Measurements from ENCODE around the gene ERAL1. TPM values are rescaled to one million over a fixed set of nuclear protein-coding genes. Genes with fewer than 3 reads are reported as not detected.

The ERAL1 gene
- total RNA-seq, 1 experiment from 2014 or later = 70.1 TPM

- ChIA-PET POLR2A (interaction anchor here (0.5 kb wide), 1 partner anchor 282 kb away, joined by 3 read pairs; no protein-coding TSS in a partner anchor), CTCF (no interaction called here)
- Mint-ChIP-seq H3K27ac (no peak overlapping the region), H3K9me3 (no peaks in the 10 kb centered on the region), H3K27me3 (ENCODE audit: low read depth) (no peaks in the 10 kb centered on the region), H3K36me3 (peaks cover 35% of the 10 kb centered on the region), H3K4me1 (peaks cover 15% of the 10 kb centered on the region), H3K4me3 (no peak overlapping the region)
- ATAC-seq (no peak), DNase-seq (ENCODE audit: low spot score) (no peak)
- TF ChIP-seq, protein P1, sequence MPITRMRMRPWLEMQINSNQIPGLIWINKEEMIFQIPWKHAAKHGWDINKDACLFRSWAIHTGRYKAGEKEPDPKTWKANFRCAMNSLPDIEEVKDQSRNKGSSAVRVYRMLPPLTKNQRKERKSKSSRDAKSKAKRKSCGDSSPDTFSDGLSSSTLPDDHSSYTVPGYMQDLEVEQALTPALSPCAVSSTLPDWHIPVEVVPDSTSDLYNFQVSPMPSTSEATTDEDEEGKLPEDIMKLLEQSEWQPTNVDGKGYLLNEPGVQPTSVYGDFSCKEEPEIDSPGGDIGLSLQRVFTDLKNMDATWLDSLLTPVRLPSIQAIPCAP (CRISPR knock-in tag; IDR thresholded peaks at IDR 0.05) = no peak
- TF ChIP-seq ZNF232 (CRISPR knock-in tag; IDR thresholded peaks at IDR 0.05) (no peak), KAT7 (CRISPR knock-in tag; IDR thresholded peaks at IDR 0.05; ENCODE audit: borderline replicate concordance) (no peak), TEAD1 (CRISPR knock-in tag; IDR thresholded peaks at IDR 0.05) (no peak), MXD4 (CRISPR knock-in tag; IDR thresholded peaks at IDR 0.05; ENCODE audit: borderline replicate concordance) (no peak), ZNF416 (CRISPR knock-in tag; IDR thresholded peaks at IDR 0.05) (no peak), ZNF219 (CRISPR knock-in tag; IDR thresholded peaks at IDR 0.05; ENCODE audit: borderline replicate concordance) (no peak)
- TF ChIP-seq, protein P2, sequence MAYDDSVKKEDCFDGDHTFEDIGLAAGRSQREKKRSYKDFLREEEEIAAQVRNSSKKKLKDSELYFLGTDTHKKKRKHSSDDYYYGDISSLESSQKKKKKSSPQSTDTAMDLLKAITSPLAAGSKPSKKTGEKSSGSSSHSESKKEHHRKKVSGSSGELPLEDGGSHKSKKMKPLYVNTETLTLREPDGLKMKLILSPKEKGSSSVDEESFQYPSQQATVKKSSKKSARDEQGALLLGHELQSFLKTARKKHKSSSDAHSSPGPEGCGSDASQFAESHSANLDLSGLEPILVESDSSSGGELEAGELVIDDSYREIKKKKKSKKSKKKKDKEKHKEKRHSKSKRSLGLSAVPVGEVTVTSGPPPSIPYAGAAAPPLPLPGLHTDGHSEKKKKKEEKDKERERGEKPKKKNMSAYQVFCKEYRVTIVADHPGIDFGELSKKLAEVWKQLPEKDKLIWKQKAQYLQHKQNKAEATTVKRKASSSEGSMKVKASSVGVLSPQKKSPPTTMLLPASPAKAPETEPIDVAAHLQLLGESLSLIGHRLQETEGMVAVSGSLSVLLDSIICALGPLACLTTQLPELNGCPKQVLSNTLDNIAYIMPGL (CRISPR knock-in tag; IDR thresholded peaks at IDR 0.05) = no peak
Observed at GRCh38 chr17:28858801-28859355, 4.1 kb downstream of the ERAL1 start.

GRCh38 chr17:28860363-28860808, 5.6 kb downstream of the ERAL1 start:
- no peaks in the 10 kb centered on the region for H3K27me3 Mint-ChIP-seq (ENCODE audit: low read depth)
- no peak overlapping the region for H3K4me3 Mint-ChIP-seq
- ATAC-seq (no peak), DNase-seq (ENCODE audit: low spot score) (no peak)
- peaks cover 32% of the 10 kb centered on the region for H3K36me3 Mint-ChIP-seq
- ChIA-PET CTCF (interaction anchor here (1.8 to 7.0 kb wide), 4 partner anchors 12 to 133 kb away, joined by 8 to 41 read pairs (median 14); no protein-coding TSS in a partner anchor), POLR2A (interaction anchor here (2.2 kb wide), 1 partner anchor 134 kb away, joined by 12 read pairs; the partner anchor contains the start of gene TLCD1)
- H3K27ac Mint-ChIP-seq = no peak overlapping the region
- peaks cover 11% of the 10 kb centered on the region for H3K4me1 Mint-ChIP-seq
- no peaks in the 10 kb centered on the region for H3K9me3 Mint-ChIP-seq
- TF ChIP-seq SMAD4 (CRISPR knock-in tag; IDR thresholded peaks at IDR 0.05) (no peak), MAX (CRISPR knock-in tag; IDR thresholded peaks at IDR 0.05) (no peak), MYBL2 (CRISPR knock-in tag; IDR thresholded peaks at IDR 0.05) (no peak), KAT7 (CRISPR knock-in tag; IDR thresholded peaks at IDR 0.05; ENCODE audit: borderline replicate concordance) (no peak), ZNF138 (CRISPR knock-in tag; conservative IDR thresholded peaks at IDR 0.05) (no peak), CREM (CRISPR knock-in tag; IDR thresholded peaks at IDR 0.05) (no peak), NFE2L1 (CRISPR knock-in tag; IDR thresholded peaks at IDR 0.05) (no peak), ATF6 (CRISPR knock-in tag; IDR thresholded peaks at IDR 0.05) (no peak)
- TF ChIP-seq, protein P3, sequence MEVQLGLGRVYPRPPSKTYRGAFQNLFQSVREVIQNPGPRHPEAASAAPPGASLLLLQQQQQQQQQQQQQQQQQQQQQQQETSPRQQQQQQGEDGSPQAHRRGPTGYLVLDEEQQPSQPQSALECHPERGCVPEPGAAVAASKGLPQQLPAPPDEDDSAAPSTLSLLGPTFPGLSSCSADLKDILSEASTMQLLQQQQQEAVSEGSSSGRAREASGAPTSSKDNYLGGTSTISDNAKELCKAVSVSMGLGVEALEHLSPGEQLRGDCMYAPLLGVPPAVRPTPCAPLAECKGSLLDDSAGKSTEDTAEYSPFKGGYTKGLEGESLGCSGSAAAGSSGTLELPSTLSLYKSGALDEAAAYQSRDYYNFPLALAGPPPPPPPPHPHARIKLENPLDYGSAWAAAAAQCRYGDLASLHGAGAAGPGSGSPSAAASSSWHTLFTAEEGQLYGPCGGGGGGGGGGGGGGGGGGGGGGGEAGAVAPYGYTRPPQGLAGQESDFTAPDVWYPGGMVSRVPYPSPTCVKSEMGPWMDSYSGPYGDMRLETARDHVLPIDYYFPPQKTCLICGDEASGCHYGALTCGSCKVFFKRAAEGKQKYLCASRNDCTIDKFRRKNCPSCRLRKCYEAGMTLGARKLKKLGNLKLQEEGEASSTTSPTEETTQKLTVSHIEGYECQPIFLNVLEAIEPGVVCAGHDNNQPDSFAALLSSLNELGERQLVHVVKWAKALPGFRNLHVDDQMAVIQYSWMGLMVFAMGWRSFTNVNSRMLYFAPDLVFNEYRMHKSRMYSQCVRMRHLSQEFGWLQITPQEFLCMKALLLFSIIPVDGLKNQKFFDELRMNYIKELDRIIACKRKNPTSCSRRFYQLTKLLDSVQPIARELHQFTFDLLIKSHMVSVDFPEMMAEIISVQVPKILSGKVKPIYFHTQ (CRISPR knock-in tag; IDR thresholded peaks at IDR 0.05) = no peak
- TF ChIP-seq, protein P4, sequence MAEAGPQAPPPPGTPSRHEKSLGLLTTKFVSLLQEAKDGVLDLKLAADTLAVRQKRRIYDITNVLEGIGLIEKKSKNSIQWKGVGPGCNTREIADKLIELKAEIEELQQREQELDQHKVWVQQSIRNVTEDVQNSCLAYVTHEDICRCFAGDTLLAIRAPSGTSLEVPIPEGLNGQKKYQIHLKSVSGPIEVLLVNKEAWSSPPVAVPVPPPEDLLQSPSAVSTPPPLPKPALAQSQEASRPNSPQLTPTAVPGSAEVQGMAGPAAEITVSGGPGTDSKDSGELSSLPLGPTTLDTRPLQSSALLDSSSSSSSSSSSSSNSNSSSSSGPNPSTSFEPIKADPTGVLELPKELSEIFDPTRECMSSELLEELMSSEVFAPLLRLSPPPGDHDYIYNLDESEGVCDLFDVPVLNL (CRISPR knock-in tag; IDR thresholded peaks at IDR 0.05; ENCODE audit: borderline replicate concordance, low read depth) = no peak
- TF ChIP-seq, protein P5, sequence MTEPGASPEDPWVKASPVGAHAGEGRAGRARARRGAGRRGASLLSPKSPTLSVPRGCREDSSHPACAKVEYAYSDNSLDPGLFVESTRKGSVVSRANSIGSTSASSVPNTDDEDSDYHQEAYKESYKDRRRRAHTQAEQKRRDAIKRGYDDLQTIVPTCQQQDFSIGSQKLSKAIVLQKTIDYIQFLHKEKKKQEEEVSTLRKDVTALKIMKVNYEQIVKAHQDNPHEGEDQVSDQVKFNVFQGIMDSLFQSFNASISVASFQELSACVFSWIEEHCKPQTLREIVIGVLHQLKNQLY (CRISPR knock-in tag; IDR thresholded peaks at IDR 0.05) = no peak
- TF ChIP-seq, protein P6, sequence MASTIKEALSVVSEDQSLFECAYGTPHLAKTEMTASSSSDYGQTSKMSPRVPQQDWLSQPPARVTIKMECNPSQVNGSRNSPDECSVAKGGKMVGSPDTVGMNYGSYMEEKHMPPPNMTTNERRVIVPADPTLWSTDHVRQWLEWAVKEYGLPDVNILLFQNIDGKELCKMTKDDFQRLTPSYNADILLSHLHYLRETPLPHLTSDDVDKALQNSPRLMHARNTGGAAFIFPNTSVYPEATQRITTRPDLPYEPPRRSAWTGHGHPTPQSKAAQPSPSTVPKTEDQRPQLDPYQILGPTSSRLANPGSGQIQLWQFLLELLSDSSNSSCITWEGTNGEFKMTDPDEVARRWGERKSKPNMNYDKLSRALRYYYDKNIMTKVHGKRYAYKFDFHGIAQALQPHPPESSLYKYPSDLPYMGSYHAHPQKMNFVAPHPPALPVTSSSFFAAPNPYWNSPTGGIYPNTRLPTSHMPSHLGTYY (CRISPR knock-in tag; IDR thresholded peaks at IDR 0.05) = no peak

All from WTC11 (cell line).